Spleen (tissue), 7 donors: ENCODE measurements around the gene ADCY4.

ENCODE experiments used
- CTCF ChIP-seq, 11 experiments: fragments of 200-600 bp in 7 of 11; fragments of 450-650 bp in 4 of 11; sonication (generic) in 4 of 11; IDR thresholded peaks in 8 of 11; conservative IDR thresholded peaks in 3 of 11; 1 replicate in 7 of 11; 2 replicates in 4 of 11; pipeline versions ENCODE4 v1.4.0 to v1.8.0; 2016 to 2021; ENCODE audit warnings: antibody characterized with exemption in 11 of 11, inconsistent platforms in 4 of 11, mild to moderate bottlenecking in 1 of 11
- POLR2AphosphoS5 ChIP-seq, 3 donors: sonication (generic); formaldehyde crosslinking; IDR thresholded peaks; one replicate each; pipeline ENCODE4 v1.5.1; 2017; ENCODE audit warnings: antibody characterized with exemption in 3 of 3
- donor health status: DM: no; HTN: no; CAD: no; lungs with moderate emphysema.
- donor health status: DM: no; HTN: no; CAD: no.
- donor health status: DM: no; HTN: no; CAD: no.

- TF ChIP-seq CTCF (IDR thresholded peaks at IDR 0.05 in 8 of 11, conservative IDR thresholded peaks at IDR 0.05 in 3 of 11) (no peak), POLR2AphosphoS5 (IDR thresholded peaks at IDR 0.05) (peak in 2 of 3 donors; percentile 4 to 26)
Observed at GRCh38 chr14:24366721-24367513, 32.0 kb upstream of the ADCY4 start.
